ENCODE results near the gene STRIP2. TPM values are rescaled to one million over a fixed set of nuclear protein-coding genes. Genes with fewer than 3 reads are reported as not detected.
A peak's percentile ranks its signal among the peaks of the same experiment; 100 is the strongest.
"Not testable (repeated sequence)": the region's sequence is repeated elsewhere in the genome, so short reads cannot be mapped to it uniquely, and the experiment has no call there.

Gene STRIP2
- total RNA-seq, 2 donors from 2014 or later: 8.5 to 11.3 TPM

DNA sequence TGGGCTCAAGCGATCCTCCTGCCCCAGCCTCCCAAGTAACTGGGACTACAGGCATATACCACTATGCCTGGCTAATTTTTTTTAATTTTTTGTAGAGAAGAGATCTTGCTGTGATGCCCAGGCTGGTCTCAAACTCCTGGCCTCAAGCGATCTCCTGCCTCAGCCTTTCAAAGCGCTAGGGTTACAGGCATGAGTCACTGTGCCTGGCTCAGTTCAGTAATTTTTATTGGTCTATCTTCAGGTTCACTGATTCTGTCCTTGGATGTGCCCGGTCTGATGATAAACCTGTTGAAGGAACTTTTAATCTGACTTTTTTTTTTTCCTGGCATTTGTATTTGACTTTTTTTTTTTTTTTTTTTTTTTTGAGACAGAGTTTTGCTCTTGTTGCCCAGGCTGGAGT lies 40.1 kb upstream of the STRIP2 start:
- no peaks in the 10 kb centered on the region for H3K36me3 ChIP-seq
- peaks cover 0 to 6% of the 10 kb centered on the region in 2 donors for H3K4me1 ChIP-seq
- no peaks in the 10 kb centered on the region for H3K9me3 ChIP-seq
- H3K4me3 ChIP-seq: no peak overlapping the region
- DNase-seq (ENCODE audit: low spot score): no peak
- no peak overlapping the region for H3K27ac ChIP-seq
- no peaks in the 10 kb centered on the region for H3K27me3 ChIP-seq
- TF ChIP-seq CTCF (IDR thresholded peaks at IDR 0.05): no peak

GRCh38 chr7:129394982-129395914 lies 39.0 kb upstream of the STRIP2 start:
- no peaks in the 10 kb centered on the region for H3K36me3 ChIP-seq
- no peak overlapping the region for H3K4me3 ChIP-seq
- H3K27me3 ChIP-seq: no peaks in the 10 kb centered on the region
- H3K4me1 ChIP-seq: no peaks in the 10 kb centered on the region
- no peaks in the 10 kb centered on the region for H3K9me3 ChIP-seq
- DNase-seq (ENCODE audit: low spot score): no peak
- TF ChIP-seq CTCF (IDR thresholded peaks at IDR 0.05): no peak
- H3K27ac ChIP-seq: peak overlapping the region; percentile 9 to 16

- Histone ChIP-seq H3K27me3 (no peaks in the 10 kb centered on the region), H3K27ac (peak overlapping the region in 1 of 2 donors; percentile 56), H3K9me3 (no peaks in the 10 kb centered on the region), H3K36me3 (no peaks in the 10 kb centered on the region), H3K4me3 (no peak overlapping the region), H3K4me1 (peaks cover 0 to 16% of the 10 kb centered on the region in 2 donors)
- no peak for TF ChIP-seq CTCF (IDR thresholded peaks at IDR 0.05)
- DNase-seq (ENCODE audit: low spot score): no peak
Measured at GRCh38 chr7:129401228-129401966, 32.8 kb upstream of the STRIP2 start.

DNA sequence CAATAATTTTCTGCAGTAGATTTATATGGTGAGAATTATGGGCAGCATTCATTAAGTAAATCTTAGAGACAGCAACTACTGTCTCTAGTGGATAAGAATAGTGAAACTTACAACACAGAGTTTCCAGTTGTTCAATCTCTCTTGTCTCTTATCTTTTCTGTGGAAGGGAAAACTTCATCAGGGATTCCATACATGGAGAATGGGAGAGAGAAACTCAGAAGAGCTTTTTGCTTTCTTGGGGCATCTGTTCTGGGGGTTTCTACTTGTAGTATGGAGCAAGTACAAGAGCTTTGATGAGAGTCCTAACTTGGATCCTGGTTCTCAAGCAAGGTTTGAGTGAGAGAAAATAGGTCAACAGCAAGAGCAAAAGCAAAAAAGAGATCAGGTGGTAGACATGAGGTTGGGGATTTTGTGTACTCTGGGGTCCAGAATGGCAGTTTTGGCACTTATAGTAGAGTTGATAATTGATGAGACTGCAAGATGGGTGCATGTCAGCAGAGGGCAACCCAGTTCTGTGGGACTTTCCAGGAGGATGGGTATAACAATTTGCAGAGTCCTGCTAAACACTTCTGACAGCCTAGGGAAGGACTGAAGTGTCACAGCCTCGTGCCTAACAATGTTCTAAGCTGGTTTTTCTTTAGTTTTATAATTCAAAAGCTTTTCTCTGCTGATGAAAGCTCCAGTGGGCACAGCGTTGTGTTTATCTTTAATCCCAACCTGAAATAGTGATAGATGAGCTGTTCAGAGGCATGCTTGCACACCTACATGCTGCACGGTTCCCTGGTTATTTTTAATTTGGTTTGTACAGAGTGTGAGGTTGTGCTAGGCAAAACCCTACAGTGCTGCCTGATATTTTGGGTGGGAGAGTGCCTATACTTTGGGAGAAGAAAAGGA lies 32.0 kb upstream of the STRIP2 start:
- Histone ChIP-seq H3K36me3 (no peaks in the 10 kb centered on the region), H3K4me3 (no peak overlapping the region), H3K27ac (peak overlapping the region in 1 of 2 donors; percentile 56), H3K27me3 (no peaks in the 10 kb centered on the region), H3K4me1 (peaks cover 0 to 16% of the 10 kb centered on the region in 2 donors), H3K9me3 (no peaks in the 10 kb centered on the region)
- no peak for DNase-seq (ENCODE audit: low spot score)
- TF ChIP-seq CTCF (IDR thresholded peaks at IDR 0.05): no peak

GRCh38 chr7:129405527-129405926 lies 28.7 kb upstream of the STRIP2 start:
- Histone ChIP-seq H3K4me3 (no peak overlapping the region), H3K4me1 (peaks cover 0 to 16% of the 10 kb centered on the region in 2 donors), H3K9me3 (no peaks in the 10 kb centered on the region), H3K27me3 (no peaks in the 10 kb centered on the region), H3K36me3 (no peaks in the 10 kb centered on the region), H3K27ac (no peak overlapping the region)
- no peak for DNase-seq (ENCODE audit: low spot score)
- TF ChIP-seq CTCF (IDR thresholded peaks at IDR 0.05): no peak

GRCh38 chr7:129410238-129410637 lies 24.0 kb upstream of the STRIP2 start:
- not testable (repeated sequence) for H3K36me3 ChIP-seq

More at GRCh38 chr7:129410238-129410637, 24.0 kb upstream of the STRIP2 start:
- not testable (repeated sequence) for H3K9me3 ChIP-seq; DNase-seq (ENCODE audit: low spot score); H3K4me3 ChIP-seq; H3K27me3 ChIP-seq; H3K4me1 ChIP-seq; H3K27ac ChIP-seq
